Measurements from ENCODE around the gene CNKSR3.

CNKSR3 gene

GRCh38 chr6:154350293-154350692, 160.2 kb downstream of the CNKSR3 start:
- no peak overlapping the region for H2AFZ ChIP-seq (ENCODE audit: low read length)
- H4K20me1 ChIP-seq (ENCODE audit: insufficient read depth, low read length), result no peaks in the 10 kb centered on the region
- H3K79me2 ChIP-seq (ENCODE audit: insufficient read depth, low read length), result no peaks in the 10 kb centered on the region
- H3K9ac ChIP-seq (ENCODE audit: low read length), result no peak overlapping the region
- H3K4me2 ChIP-seq (ENCODE audit: low read length), result no peak overlapping the region
- no peaks in the 10 kb centered on the region for H3K36me3 ChIP-seq (ENCODE audit: insufficient read depth, low read length)
- H3F3A ChIP-seq (ENCODE audit: insufficient read depth, low read length), result no peaks in the 10 kb centered on the region
- H3K4me3 ChIP-seq (ENCODE audit: low read depth, low read length, poor library complexity, severe bottlenecking), result no peak overlapping the region
- no peaks in the 10 kb centered on the region for H3K9me2 ChIP-seq (ENCODE audit: low read depth, low read length)
- TF ChIP-seq EZH2 (IDR thresholded peaks at IDR 0.05; ENCODE audit: borderline replicate concordance, low read length) (no peak), CTCF (IDR thresholded peaks at IDR 0.05; ENCODE audit: low read length) (no peak)
- no peaks in the 10 kb centered on the region for H3K9me3 ChIP-seq (ENCODE audit: low read length)
- no peaks in the 10 kb centered on the region for H3K4me1 ChIP-seq (ENCODE audit: insufficient read depth, low read length, severe bottlenecking)
- no peaks in the 10 kb centered on the region for H3K27me3 ChIP-seq (ENCODE audit: insufficient read depth, low read length)
- H3K27ac ChIP-seq (ENCODE audit: low read depth, low read length, poor library complexity, severe bottlenecking), result no peak overlapping the region

- Histone ChIP-seq H3K36me3 (ENCODE audit: insufficient read depth, low read length) (no peaks in the 10 kb centered on the region), H3K79me2 (ENCODE audit: insufficient read depth, low read length) (no peaks in the 10 kb centered on the region), H3K9me2 (ENCODE audit: low read depth, low read length) (no peaks in the 10 kb centered on the region), H3K27me3 (ENCODE audit: insufficient read depth, low read length) (no peaks in the 10 kb centered on the region), H3F3A (ENCODE audit: insufficient read depth, low read length) (no peaks in the 10 kb centered on the region), H3K9ac (ENCODE audit: low read length) (no peak overlapping the region), H2AFZ (ENCODE audit: low read length) (no peak overlapping the region), H4K20me1 (ENCODE audit: insufficient read depth, low read length) (no peaks in the 10 kb centered on the region), H3K4me2 (ENCODE audit: low read length) (no peak overlapping the region), H3K27ac (ENCODE audit: low read depth, low read length, poor library complexity, severe bottlenecking) (no peak overlapping the region), H3K4me3 (ENCODE audit: low read depth, low read length, poor library complexity, severe bottlenecking) (no peak overlapping the region), H3K9me3 (ENCODE audit: low read length) (no peaks in the 10 kb centered on the region), H3K4me1 (ENCODE audit: insufficient read depth, low read length, severe bottlenecking) (no peaks in the 10 kb centered on the region)
- no peak for TF ChIP-seq CTCF (IDR thresholded peaks at IDR 0.05; ENCODE audit: low read length)
- TF ChIP-seq EZH2 (IDR thresholded peaks at IDR 0.05; ENCODE audit: borderline replicate concordance, low read length), result no peak
Observed at GRCh38 chr6:154347981-154348380, 162.5 kb downstream of the CNKSR3 start.

DNA sequence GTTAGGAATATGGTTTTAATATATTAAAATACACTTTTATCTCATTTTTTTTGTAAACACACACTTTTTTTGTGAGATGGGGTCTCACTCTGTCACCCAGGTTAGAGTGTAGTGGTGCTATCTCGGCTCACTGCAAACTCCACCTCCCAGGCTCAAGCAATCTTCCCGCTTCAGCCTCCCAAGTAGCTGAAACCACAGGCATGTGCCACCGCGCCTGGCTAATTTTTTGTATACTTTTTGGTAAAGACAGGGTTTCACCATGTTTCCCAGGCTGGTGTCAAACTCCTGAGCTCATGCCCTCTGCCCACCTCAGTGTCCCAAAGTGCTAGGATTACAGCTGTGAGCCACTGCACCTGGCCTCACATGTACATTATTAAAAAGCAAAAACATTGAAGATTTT, 164.7 kb downstream of the CNKSR3 start:
- TF ChIP-seq CTCF (IDR thresholded peaks at IDR 0.05; ENCODE audit: low read length) (no peak), EZH2 (IDR thresholded peaks at IDR 0.05; ENCODE audit: borderline replicate concordance, low read length) (no peak)
- H4K20me1 ChIP-seq (ENCODE audit: insufficient read depth, low read length), result no peaks in the 10 kb centered on the region
- no peaks in the 10 kb centered on the region for H3K36me3 ChIP-seq (ENCODE audit: insufficient read depth, low read length)
- H3K9me3 ChIP-seq (ENCODE audit: low read length), result no peaks in the 10 kb centered on the region
- H3K4me2 ChIP-seq (ENCODE audit: low read length), result no peak overlapping the region
- no peaks in the 10 kb centered on the region for H3F3A ChIP-seq (ENCODE audit: insufficient read depth, low read length)
- no peak overlapping the region for H3K9ac ChIP-seq (ENCODE audit: low read length)
- H2AFZ ChIP-seq (ENCODE audit: low read length), result no peak overlapping the region
- no peaks in the 10 kb centered on the region for H3K4me1 ChIP-seq (ENCODE audit: insufficient read depth, low read length, severe bottlenecking)
- H3K27me3 ChIP-seq (ENCODE audit: insufficient read depth, low read length), result no peaks in the 10 kb centered on the region
- no peaks in the 10 kb centered on the region for H3K79me2 ChIP-seq (ENCODE audit: insufficient read depth, low read length)
- H3K9me2 ChIP-seq (ENCODE audit: low read depth, low read length), result no peaks in the 10 kb centered on the region
- no peak overlapping the region for H3K27ac ChIP-seq (ENCODE audit: low read depth, low read length, poor library complexity, severe bottlenecking)
- H3K4me3 ChIP-seq (ENCODE audit: low read depth, low read length, poor library complexity, severe bottlenecking), result no peak overlapping the region
